CD4-positive, alpha-beta T cell (primary cell): ENCODE measurements around the gene MANEAL. TPM values are rescaled to one million over a fixed set of nuclear protein-coding genes. Genes with fewer than 3 reads are reported as not detected.

ENCODE experiments used
- ATAC-seq: fragments of 200-7000 bp; cut with Tn5 transposase; one replicate; pipeline ENCODE4 v1.10.0; 2022; ENCODE audit warnings: mild to moderate bottlenecking; ENCODE audit not compliant: poor library complexity
- CTCF ChIA-PET: fragments of 350-600 bp; sonication (Branson Sonifier 250); formaldehyde crosslinking; loops from one replicate; lab custom pipeline; 2021; ENCODE audit warnings: antibody characterized with exemption, inconsistent platforms; lab: Charles Lee
- POLR2A ChIA-PET: fragments of 350-600 bp; sonication (Branson Sonifier 250); formaldehyde crosslinking; loops from one replicate; lab custom pipeline; 2021; ENCODE audit warnings: antibody characterized with exemption, inconsistent platforms; lab: Charles Lee
- DNase-seq, 14 experiments: peaks; one replicate each; pipeline ENCODE4 v3.0.0-alpha.2; 2013 to 2020; ENCODE audit warnings: mixed read lengths in 2 of 14
- H3K27ac ChIP-seq, 2 donors: one replicate each; pipeline versions ENCODE4 v1.5.1 to v1.7.0; 2013; ENCODE audit warnings: low read length in 2 of 2, low read depth in 1 of 2, mild to moderate bottlenecking in 1 of 2
- H3K27me3 ChIP-seq, 2 experiments: 1 replicate in 1 of 2; 2 replicates in 1 of 2; pipeline versions ENCODE4 v1.6.1 to v1.7.0; 2013; ENCODE audit warnings: low read length in 2 of 2, control low read depth in 1 of 2, mild to moderate bottlenecking in 1 of 2, moderate library complexity in 1 of 2; ENCODE audit not compliant: insufficient read depth in 2 of 2, control insufficient read depth in 1 of 2
- H3K36me3 ChIP-seq: one replicate; pipeline ENCODE4 v1.6.1; 2013; ENCODE audit warnings: low read length, control low read depth; ENCODE audit not compliant: insufficient read depth
- H3K4me1 ChIP-seq: one replicate; pipeline ENCODE4 v1.6.1; 2013; ENCODE audit warnings: low read length, control low read depth; ENCODE audit not compliant: insufficient read depth
- H3K4me3 ChIP-seq: one replicate; pipeline ENCODE4 v1.5.1; 2013; ENCODE audit warnings: mild to moderate bottlenecking, low read length, moderate library complexity
- H3K9me3 ChIP-seq, 2 experiments: 1 replicate in 1 of 2; 2 replicates in 1 of 2; pipeline versions ENCODE4 v1.6.1 to v1.7.0; 2013; ENCODE audit warnings: low read length in 2 of 2, mild to moderate bottlenecking in 2 of 2, control low read depth in 1 of 2, moderate library complexity in 1 of 2; ENCODE audit not compliant: control insufficient read depth in 1 of 2, insufficient read depth in 1 of 2
- H3K27ac Mint-ChIP-seq: one replicate; pipeline ENCODE4 v1.8.0; 2020; ENCODE audit warnings: mixed read lengths
- H3K27me3 Mint-ChIP-seq: one replicate; pipeline ENCODE4 v1.8.0; 2021; ENCODE audit warnings: mixed read lengths
- H3K36me3 Mint-ChIP-seq: one replicate; pipeline ENCODE4 v1.8.0; 2021; ENCODE audit warnings: low read depth, mixed read lengths
- H3K4me1 Mint-ChIP-seq: one replicate; pipeline ENCODE4 v1.8.0; 2021; ENCODE audit warnings: low read depth, mixed read lengths
- H3K4me3 Mint-ChIP-seq: one replicate; pipeline ENCODE4 v1.8.0; 2020; ENCODE audit warnings: mild to moderate bottlenecking, mixed read lengths
- H3K9me3 Mint-ChIP-seq: one replicate; pipeline ENCODE4 v1.8.0; 2020; ENCODE audit warnings: mixed read lengths
- intact Hi-C, 2 experiments: fragments of 100-400 bp; cut with DNase I in 1 of 2; cut with micrococcal nuclease in 1 of 2; formaldehyde crosslinking; loops; one replicate each; pipeline versions ENCODE4 v1.15.1 to v1.9.0; 2023 to 2025; cut with DNase I, micrococcal nuclease
- total RNA-seq, 174 experiments: library from RNA in 2 of 174; stranded (reverse) in 2 of 174; gene quantifications; one replicate each; pipeline ENCODE4 v1.2.3 and lab custom pipeline; 2021 to 2026
- TF ChIP-seq, protein P1 (sequence below): fragments of 200-600 bp; IDR thresholded peaks from one replicate; pipeline ENCODE4 v1.8.0; 2022; ENCODE audit warnings: antibody characterized with exemption, mild to moderate bottlenecking

The MANEAL gene
- total RNA-seq, 2 experiments from 2014 or later = 0.33 to 0.53 TPM

DNA sequence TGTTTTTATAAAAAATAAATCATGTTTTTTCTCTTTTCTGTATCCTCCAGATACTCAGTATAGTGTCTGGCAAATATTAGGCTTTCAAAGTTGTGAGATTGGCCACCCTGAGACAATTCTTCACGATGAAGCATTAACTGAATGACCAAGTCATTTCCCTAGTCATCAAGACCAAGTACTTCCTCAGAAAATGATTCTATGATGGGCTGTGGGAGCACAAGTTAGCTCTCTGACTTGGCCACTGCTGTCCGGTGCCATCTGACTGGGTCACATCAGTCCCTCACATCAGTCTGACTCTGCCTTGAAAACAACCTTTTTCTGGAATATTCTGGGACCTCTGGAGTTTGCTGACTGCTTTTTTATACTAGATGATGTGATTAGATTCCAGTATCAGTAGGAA lies 27.8 kb downstream of the MANEAL start:
- no peaks in the 10 kb centered on the region for H3K4me1 Mint-ChIP-seq
- TF ChIP-seq, protein P1, sequence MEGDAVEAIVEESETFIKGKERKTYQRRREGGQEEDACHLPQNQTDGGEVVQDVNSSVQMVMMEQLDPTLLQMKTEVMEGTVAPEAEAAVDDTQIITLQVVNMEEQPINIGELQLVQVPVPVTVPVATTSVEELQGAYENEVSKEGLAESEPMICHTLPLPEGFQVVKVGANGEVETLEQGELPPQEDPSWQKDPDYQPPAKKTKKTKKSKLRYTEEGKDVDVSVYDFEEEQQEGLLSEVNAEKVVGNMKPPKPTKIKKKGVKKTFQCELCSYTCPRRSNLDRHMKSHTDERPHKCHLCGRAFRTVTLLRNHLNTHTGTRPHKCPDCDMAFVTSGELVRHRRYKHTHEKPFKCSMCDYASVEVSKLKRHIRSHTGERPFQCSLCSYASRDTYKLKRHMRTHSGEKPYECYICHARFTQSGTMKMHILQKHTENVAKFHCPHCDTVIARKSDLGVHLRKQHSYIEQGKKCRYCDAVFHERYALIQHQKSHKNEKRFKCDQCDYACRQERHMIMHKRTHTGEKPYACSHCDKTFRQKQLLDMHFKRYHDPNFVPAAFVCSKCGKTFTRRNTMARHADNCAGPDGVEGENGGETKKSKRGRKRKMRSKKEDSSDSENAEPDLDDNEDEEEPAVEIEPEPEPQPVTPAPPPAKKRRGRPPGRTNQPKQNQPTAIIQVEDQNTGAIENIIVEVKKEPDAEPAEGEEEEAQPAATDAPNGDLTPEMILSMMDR = no peak
- POLR2A ChIA-PET = interaction anchor here (1.0 kb wide), 1 partner anchor 38 kb away, joined by 3 read pairs; the partner anchor contains the start of gene MTF1
- no peaks in the 10 kb centered on the region for H3K27me3 ChIP-seq
- no peaks in the 10 kb centered on the region for H3K9me3 ChIP-seq
- H3K4me3 Mint-ChIP-seq = no peak overlapping the region
- no peaks in the 10 kb centered on the region for H3K4me1 ChIP-seq
- H3K36me3 Mint-ChIP-seq = peaks cover 68% of the 10 kb centered on the region
- H3K27ac ChIP-seq = no peak overlapping the region
- intact Hi-C loops = no loop called here
- CTCF ChIA-PET = interaction anchor here (1.3 kb wide), 1 partner anchor 9 kb away, joined by 4 read pairs; no protein-coding TSS in a partner anchor
- H3K4me3 ChIP-seq = no peak overlapping the region
- DNase-seq (no peak), ATAC-seq (no peak)
- H3K9me3 Mint-ChIP-seq = no peaks in the 10 kb centered on the region
- H3K27ac Mint-ChIP-seq = no peak overlapping the region
- H3K27me3 Mint-ChIP-seq = no peaks in the 10 kb centered on the region
- H3K36me3 ChIP-seq = peaks cover 49% of the 10 kb centered on the region

DNA sequence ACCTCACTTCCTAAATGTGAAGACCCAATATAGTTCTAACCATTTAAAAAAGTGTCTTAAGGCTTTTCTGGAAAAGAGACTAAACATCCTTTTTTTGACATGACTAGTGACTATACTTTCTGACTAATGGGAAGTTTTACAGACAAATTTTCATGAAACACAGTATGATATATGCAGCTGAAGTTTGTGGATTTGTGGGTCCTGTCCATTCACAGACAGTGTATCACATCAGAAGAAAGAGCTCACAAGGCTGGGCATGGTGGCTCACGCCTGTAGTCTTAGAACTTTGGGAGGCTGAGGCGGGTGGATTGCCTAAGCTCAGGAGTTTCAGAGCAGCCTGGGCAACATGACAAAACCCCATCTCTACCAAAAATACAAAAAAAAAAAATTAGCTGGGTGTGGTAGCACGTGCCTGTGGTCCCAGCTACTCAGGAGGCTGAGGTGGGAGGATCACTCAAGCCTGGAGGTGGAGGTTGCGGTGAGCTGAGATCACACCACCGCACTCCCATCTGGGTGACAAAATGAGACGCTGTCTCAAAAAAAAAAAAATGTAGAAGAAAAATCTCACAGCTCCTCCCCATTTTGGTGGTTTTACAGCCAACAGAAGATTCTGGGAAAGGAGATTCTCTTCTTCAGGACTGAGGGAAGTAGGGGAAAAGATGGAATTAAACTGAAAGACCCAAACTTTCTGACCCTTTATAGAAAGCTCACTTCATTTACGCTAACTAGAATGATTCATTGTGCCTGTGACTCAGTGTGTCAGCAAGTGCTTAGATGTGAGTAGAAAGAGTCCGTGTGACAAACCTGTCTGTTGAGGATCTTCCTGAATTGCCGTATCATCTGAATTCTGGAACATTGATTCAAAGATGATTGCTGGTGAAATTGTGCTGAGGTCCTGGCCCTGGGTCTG lies 29.5 kb downstream of the MANEAL start:
- no peak for ATAC-seq
- Histone ChIP-seq H3K4me1 (no peaks in the 10 kb centered on the region), H3K9me3 (no peaks in the 10 kb centered on the region), H3K27me3 (no peaks in the 10 kb centered on the region), H3K4me3 (no peak overlapping the region), H3K27ac (no peak overlapping the region), H3K36me3 (peaks cover 44% of the 10 kb centered on the region)
- TF ChIP-seq, protein P1 = no peak
- Mint-ChIP-seq H3K36me3 (peaks cover 70% of the 10 kb centered on the region), H3K27ac (no peak overlapping the region), H3K4me1 (no peaks in the 10 kb centered on the region), H3K9me3 (no peaks in the 10 kb centered on the region), H3K27me3 (no peaks in the 10 kb centered on the region), H3K4me3 (no peak overlapping the region)
- POLR2A ChIA-PET = no interaction called here
- intact Hi-C loops = no loop called here
- CTCF ChIA-PET = no interaction called here
- no peak for DNase-seq

DNA sequence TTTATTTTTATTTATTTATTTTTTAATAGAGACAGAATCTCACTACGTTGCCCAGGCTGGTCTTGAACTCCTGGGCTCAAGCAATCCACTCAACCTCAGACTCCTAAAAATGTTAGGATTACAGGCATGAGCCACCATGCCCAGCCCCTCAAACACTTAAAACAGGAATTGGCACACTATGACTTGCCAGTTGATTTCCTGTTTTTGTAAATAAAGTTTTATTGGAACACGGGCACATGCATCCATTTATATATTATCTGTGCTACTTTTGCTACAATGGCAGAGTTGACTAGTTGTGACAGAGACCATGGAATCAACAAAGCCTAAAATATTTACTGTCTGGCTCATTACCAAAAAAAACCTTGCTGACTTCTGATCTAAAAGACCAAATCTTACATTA lies 30.4 kb downstream of the MANEAL start:
- Histone ChIP-seq H3K4me3 (no peak overlapping the region), H3K27ac (no peak overlapping the region), H3K4me1 (no peaks in the 10 kb centered on the region), H3K9me3 (no peaks in the 10 kb centered on the region), H3K27me3 (no peaks in the 10 kb centered on the region), H3K36me3 (peaks cover 44% of the 10 kb centered on the region)
- no peak for ATAC-seq
- H3K36me3 Mint-ChIP-seq = peaks cover 72% of the 10 kb centered on the region
- TF ChIP-seq, protein P1 = no peak
- intact Hi-C loops = no loop called here
- ChIA-PET POLR2A (no interaction called here), CTCF (no interaction called here)
- no peak overlapping the region for H3K4me3 Mint-ChIP-seq
- H3K27ac Mint-ChIP-seq = no peak overlapping the region
- no peaks in the 10 kb centered on the region for H3K9me3 Mint-ChIP-seq
- no peaks in the 10 kb centered on the region for H3K4me1 Mint-ChIP-seq
- no peak for DNase-seq
- H3K27me3 Mint-ChIP-seq = no peaks in the 10 kb centered on the region
